Head of caudate nucleus (tissue), 42 donors: Measurements from ENCODE around the gene CCDC27.

ENCODE experiments used
- DNase-seq, 42 donors: peaks; one replicate each; pipeline versions ENCODE4 v3.0.0 to v3.0.0-alpha.2; 2020 to 2021; ENCODE audit warnings: mixed read lengths in 7 of 42
- intact Hi-C: fragments of 100-400 bp; cut with DNase I; formaldehyde crosslinking; loops from one replicate; pipeline ENCODE4 v1.15.0; 2022

CCDC27 gene

GRCh38 chr1:3752400-3752945 is at the start of gene CCDC27:
Gene CCDC27, plus strand, starts transcription at chr1:3752450. Its CDS starts 32 bp downstream, at chr1:3752482.
- no peak for DNase-seq
- intact Hi-C loops, result no loop called here

- intact Hi-C loops, result no loop called here
- DNase-seq, result no peak
Observed at GRCh38 chr1:3702528-3702927, 49.7 kb upstream of the CCDC27 start.

- intact Hi-C loops, result no loop called here
- DNase-seq, result no peak
Observed at GRCh38 chr1:3702990-3703728, 49.1 kb upstream of the CCDC27 start.

- intact Hi-C loops, result no loop called here
- DNase-seq, result no peak
Observed at GRCh38 chr1:3703786-3704371, 48.4 kb upstream of the CCDC27 start.

GRCh38 chr1:3705341-3705950 is 46.8 kb upstream of the CCDC27 start:
- intact Hi-C loops, result no loop called here
- DNase-seq, result no peak

GRCh38 chr1:3706651-3707297 is 45.5 kb upstream of the CCDC27 start:
- DNase-seq, result no peak
- intact Hi-C loops, result no loop called here

GRCh38 chr1:3707298-3707938 is 44.8 kb upstream of the CCDC27 start:
- DNase-seq, result no peak
- intact Hi-C loops, result no loop called here

- no peak for DNase-seq
- intact Hi-C loops, result no loop called here
Observed at GRCh38 chr1:3707939-3708328, 44.3 kb upstream of the CCDC27 start.

GRCh38 chr1:3708791-3709190 is 43.5 kb upstream of the CCDC27 start:
- intact Hi-C loops, result no loop called here
- no peak for DNase-seq

GRCh38 chr1:3710251-3710650 is 42.0 kb upstream of the CCDC27 start:
- no peak for DNase-seq
- intact Hi-C loops, result no loop called here

GRCh38 chr1:3711381-3711779 is 40.9 kb upstream of the CCDC27 start:
- no peak for DNase-seq
- intact Hi-C loops, result no loop called here

GRCh38 chr1:3711780-3712451 is 40.3 kb upstream of the CCDC27 start:
- DNase-seq, result peak in 2 of 42 donors; percentile 23 to 38
- intact Hi-C loops, result no loop called here

- DNase-seq, result peak; percentile 69 to 95 (median 89)
- intact Hi-C loops, result no loop called here
Observed at GRCh38 chr1:3712573-3713535, 39.4 kb upstream of the CCDC27 start.

GRCh38 chr1:3713840-3714239 is 38.4 kb upstream of the CCDC27 start:
- intact Hi-C loops, result no loop called here
- DNase-seq, result peak in 1 of 42 donors; percentile 15

- peak; percentile 73 to 94 (median 86) for DNase-seq
- intact Hi-C loops, result no loop called here
Observed at GRCh38 chr1:3714284-3714741, 37.9 kb upstream of the CCDC27 start.

- intact Hi-C loops, result no loop called here
- peak in 18 of 42 donors; percentile 21 to 68 (median 41) for DNase-seq
Observed at GRCh38 chr1:3714814-3715213, 37.4 kb upstream of the CCDC27 start.

GRCh38 chr1:3716351-3716750 is 35.9 kb upstream of the CCDC27 start:
- DNase-seq, result peak in 5 of 42 donors; percentile 21 to 55 (median 42)
- intact Hi-C loops, result no loop called here
